Fibroblast of skin of right biceps (primary cell): ENCODE data around the gene CDRT15.
"Not testable (repeated sequence)": the region's sequence is repeated elsewhere in the genome, so short reads cannot be mapped to it uniquely, and the experiment has no call there.

Experiments
- DNase-seq: peaks from one replicate; pipeline ENCODE4 v3.0.0-alpha.2; 2013

CDRT15 gene

GRCh38 chr17:14236762-14237161, at the start of gene CDRT15:
CDRT15 (minus strand) TSS chr17:14236862; CDS start chr17:14236833, 29 bp downstream.
- DNase-seq, result not testable (repeated sequence)

GRCh38 chr17:14282726-14283125, 46.1 kb upstream of the CDRT15 start:
- no peak for DNase-seq

GRCh38 chr17:14281530-14281929, 44.9 kb upstream of the CDRT15 start:
- no peak for DNase-seq

- no peak for DNase-seq
Measured at GRCh38 chr17:14276535-14277250, 40.0 kb upstream of the CDRT15 start.

GRCh38 chr17:14270508-14270907, 33.8 kb upstream of the CDRT15 start:
- no peak for DNase-seq

GRCh38 chr17:14269473-14269872, 32.8 kb upstream of the CDRT15 start:
- DNase-seq, result no peak

GRCh38 chr17:14268264-14268663, 31.6 kb upstream of the CDRT15 start:
- DNase-seq, result no peak

- no peak for DNase-seq
Measured at GRCh38 chr17:14261406-14261805, 24.7 kb upstream of the CDRT15 start.

GRCh38 chr17:14245629-14246028, 9.0 kb upstream of the CDRT15 start:
- DNase-seq, result no peak

GRCh38 chr17:14245002-14245401, 8.3 kb upstream of the CDRT15 start:
- DNase-seq, result no peak

GRCh38 chr17:14239271-14239670, 2.6 kb upstream of the CDRT15 start:
- not testable (repeated sequence) for DNase-seq

- DNase-seq, result not testable (repeated sequence)
Measured at GRCh38 chr17:14236032-14236431, 630 bp downstream of the CDRT15 start.

GRCh38 chr17:14235047-14235446, 1.6 kb downstream of the CDRT15 start:
- not testable (repeated sequence) for DNase-seq

- DNase-seq, result peak; percentile 56
Measured at GRCh38 chr17:14231187-14231586, 5.5 kb downstream of the CDRT15 start.

GRCh38 chr17:14228903-14229302, 7.8 kb downstream of the CDRT15 start:
- peak; percentile 26 for DNase-seq

GRCh38 chr17:14227052-14227451, 9.6 kb downstream of the CDRT15 start:
- no peak for DNase-seq

GRCh38 chr17:14225254-14225980, 11.2 kb downstream of the CDRT15 start:
- no peak for DNase-seq

- no peak for DNase-seq
Measured at GRCh38 chr17:14222611-14223010, 14.1 kb downstream of the CDRT15 start.

GRCh38 chr17:14214271-14214670, 22.4 kb downstream of the CDRT15 start:
- peak; percentile 72 for DNase-seq

GRCh38 chr17:14212401-14212800, 24.3 kb downstream of the CDRT15 start:
- DNase-seq, result no peak

- DNase-seq, result peak; percentile 9
Measured at GRCh38 chr17:14211801-14212200, 24.9 kb downstream of the CDRT15 start.

GRCh38 chr17:14211246-14211645, 25.4 kb downstream of the CDRT15 start:
- no peak for DNase-seq

GRCh38 chr17:14209215-14209614, 27.4 kb downstream of the CDRT15 start:
- peak; percentile 11 for DNase-seq

GRCh38 chr17:14207791-14208190, 28.9 kb downstream of the CDRT15 start:
- no peak for DNase-seq
